D721Med (cell line): ENCODE data around the gene LUZP2.

Source experiments
- DNase-seq: peaks from one replicate; pipeline ENCODE4 v3.0.0; 2011; ENCODE audit warnings: low spot score; ENCODE audit not compliant: insufficient read length
- FAIRE-seq: peaks from 2 replicates; lab custom pipeline; 2011; peaks lifted over from hg19 to GRCh38; lab: Jason Lieb, UNC
- CTCF ChIP-seq: IDR thresholded peaks from 2 replicates; pipeline ENCODE4 v1.5.1; 2012; ENCODE audit warnings: mild to moderate bottlenecking, control low read depth; ENCODE audit not compliant: insufficient read depth; ENCODE audit errors: missing control alignments

LUZP2 gene

GRCh38 chr11:24842308-24842707 is 345.5 kb downstream of the LUZP2 start:
- FAIRE-seq (no peak), DNase-seq (no peak)
- no peak for TF ChIP-seq CTCF

GRCh38 chr11:24844406-24844805 is 347.6 kb downstream of the LUZP2 start:
- FAIRE-seq, result no peak
- TF ChIP-seq CTCF, result no peak
- DNase-seq, result no peak

GRCh38 chr11:24848857-24849256 is 352.0 kb downstream of the LUZP2 start:
- no peak for TF ChIP-seq CTCF
- FAIRE-seq (no peak), DNase-seq (no peak)

GRCh38 chr11:24855951-24856350 is 359.1 kb downstream of the LUZP2 start:
- DNase-seq (no peak), FAIRE-seq (no peak)
- no peak for TF ChIP-seq CTCF

- no peak for DNase-seq
- no peak for TF ChIP-seq CTCF
- FAIRE-seq, result no peak
These were observed 363.0 kb downstream of the LUZP2 start for GRCh38 chr11:24859801-24860300.

GRCh38 chr11:24861440-24861839 is 364.6 kb downstream of the LUZP2 start:
- no peak for FAIRE-seq
- no peak for TF ChIP-seq CTCF
- no peak for DNase-seq

GRCh38 chr11:24866743-24867142 is 369.9 kb downstream of the LUZP2 start:
- FAIRE-seq (no peak), DNase-seq (no peak)
- TF ChIP-seq CTCF, result no peak
